GM13976 (cell line): ENCODE results near the gene ROBO1.
A peak's percentile ranks its signal among the peaks of the same experiment; 100 is the strongest.

Experiments
- DNase-seq: peaks from one replicate; pipeline ENCODE4 v3.0.0; 2012; ENCODE audit warnings: low spot score
- in situ Hi-C: fragments of 300-500 bp; cut with MboI; formaldehyde crosslinking; loops from one replicate; pipeline ENCODE4 v1.12.0; 2022; ENCODE audit warnings: low sequenced_read_pairs, mixed read lengths, inconsistent platforms; ENCODE audit not compliant: unreplicated experiment
- TF ChIP-seq, protein P1 (sequence below): IDR thresholded peaks from 2 replicates; pipeline ENCODE4 v1.5.1; 2012; ENCODE audit warnings: borderline replicate concordance, mild to moderate bottlenecking; ENCODE audit not compliant: insufficient read depth; ENCODE audit errors: extremely low read depth, missing control alignments, control extremely low read depth

Gene ROBO1

DNA sequence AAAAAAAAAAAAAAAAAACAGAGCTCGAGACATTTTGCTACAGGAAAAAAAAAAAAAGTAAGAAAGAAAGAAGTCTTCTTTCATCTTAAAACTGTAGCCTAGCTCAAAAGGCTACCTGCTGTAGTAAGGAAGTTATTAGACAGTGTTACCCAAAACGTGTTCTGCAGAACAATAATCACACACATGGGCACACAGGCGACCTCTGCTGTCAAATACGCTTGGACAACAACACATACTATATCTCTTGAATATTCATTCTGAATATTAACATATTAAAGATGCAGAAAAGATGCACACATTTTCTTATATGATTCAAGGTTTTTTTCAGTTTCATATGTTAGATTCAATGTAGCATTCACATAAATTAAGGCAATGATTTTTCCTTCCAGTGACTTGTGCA is 215.8 kb downstream of the ROBO1 start:
- TF ChIP-seq, protein P1, sequence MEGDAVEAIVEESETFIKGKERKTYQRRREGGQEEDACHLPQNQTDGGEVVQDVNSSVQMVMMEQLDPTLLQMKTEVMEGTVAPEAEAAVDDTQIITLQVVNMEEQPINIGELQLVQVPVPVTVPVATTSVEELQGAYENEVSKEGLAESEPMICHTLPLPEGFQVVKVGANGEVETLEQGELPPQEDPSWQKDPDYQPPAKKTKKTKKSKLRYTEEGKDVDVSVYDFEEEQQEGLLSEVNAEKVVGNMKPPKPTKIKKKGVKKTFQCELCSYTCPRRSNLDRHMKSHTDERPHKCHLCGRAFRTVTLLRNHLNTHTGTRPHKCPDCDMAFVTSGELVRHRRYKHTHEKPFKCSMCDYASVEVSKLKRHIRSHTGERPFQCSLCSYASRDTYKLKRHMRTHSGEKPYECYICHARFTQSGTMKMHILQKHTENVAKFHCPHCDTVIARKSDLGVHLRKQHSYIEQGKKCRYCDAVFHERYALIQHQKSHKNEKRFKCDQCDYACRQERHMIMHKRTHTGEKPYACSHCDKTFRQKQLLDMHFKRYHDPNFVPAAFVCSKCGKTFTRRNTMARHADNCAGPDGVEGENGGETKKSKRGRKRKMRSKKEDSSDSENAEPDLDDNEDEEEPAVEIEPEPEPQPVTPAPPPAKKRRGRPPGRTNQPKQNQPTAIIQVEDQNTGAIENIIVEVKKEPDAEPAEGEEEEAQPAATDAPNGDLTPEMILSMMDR = no peak
- in situ Hi-C loops = no loop called here
- DNase-seq = no peak

GRCh38 chr3:79551321-79551892 is 216.4 kb downstream of the ROBO1 start:
- TF ChIP-seq, protein P1 = no peak
- DNase-seq = no peak
- in situ Hi-C loops = no loop called here

DNA sequence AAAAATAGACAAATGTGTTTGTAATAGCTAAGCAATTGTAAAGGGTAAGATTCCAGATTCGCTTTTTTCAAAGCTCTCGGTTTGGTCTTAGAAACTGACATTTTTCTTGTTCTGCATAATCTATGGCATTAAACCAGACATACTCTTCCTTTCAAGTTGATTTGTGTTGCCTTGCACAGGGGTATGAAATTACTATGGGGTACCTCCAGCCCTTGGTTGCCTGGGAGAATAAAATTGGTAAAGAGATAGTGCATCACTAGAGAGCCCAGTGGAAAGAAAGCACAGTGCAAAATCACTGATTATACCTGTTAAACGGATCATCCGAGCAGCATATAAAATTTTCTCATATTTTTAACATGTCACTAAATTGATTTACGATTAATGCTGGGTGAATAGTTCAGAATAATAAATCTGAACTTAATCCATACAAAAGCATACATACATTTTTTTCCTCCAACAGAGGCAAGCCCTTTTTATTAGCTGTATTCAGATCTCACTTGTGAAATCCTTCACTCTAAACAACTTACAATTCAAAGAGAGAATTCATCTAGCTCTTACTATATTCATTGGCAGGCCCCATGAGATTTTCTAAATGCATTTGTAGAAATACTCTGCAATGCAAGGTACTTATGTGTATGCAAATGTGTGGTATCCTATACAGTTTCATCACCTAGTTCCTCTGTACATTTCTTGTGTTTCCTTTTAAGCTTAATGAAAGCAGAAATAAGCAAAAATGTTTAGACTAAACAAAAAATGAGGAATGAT is 224.4 kb downstream of the ROBO1 start:
- in situ Hi-C loops = no loop called here
- DNase-seq = no peak
- TF ChIP-seq, protein P1 = no peak

DNA sequence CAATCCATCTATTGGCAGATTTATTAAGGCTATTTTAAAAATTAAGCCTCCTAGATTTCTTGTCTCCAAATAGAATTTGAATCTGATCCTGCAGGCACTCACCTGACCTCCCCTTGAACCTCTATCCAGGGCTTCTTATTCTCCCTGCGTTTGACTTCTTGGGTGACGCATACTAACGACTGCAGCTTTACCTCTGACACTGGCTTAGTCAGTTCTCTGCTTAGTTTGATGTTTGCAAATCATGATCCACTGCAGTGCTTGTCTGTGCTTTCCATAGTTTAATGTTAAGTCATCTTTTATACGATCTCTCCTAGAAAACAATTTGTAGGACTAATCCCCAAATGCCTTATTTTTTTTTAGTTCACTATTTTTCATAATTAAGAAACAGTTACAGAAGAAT is 233.1 kb downstream of the ROBO1 start:
- no peak for DNase-seq
- in situ Hi-C loops = no loop called here
- TF ChIP-seq, protein P1 = no peak

DNA sequence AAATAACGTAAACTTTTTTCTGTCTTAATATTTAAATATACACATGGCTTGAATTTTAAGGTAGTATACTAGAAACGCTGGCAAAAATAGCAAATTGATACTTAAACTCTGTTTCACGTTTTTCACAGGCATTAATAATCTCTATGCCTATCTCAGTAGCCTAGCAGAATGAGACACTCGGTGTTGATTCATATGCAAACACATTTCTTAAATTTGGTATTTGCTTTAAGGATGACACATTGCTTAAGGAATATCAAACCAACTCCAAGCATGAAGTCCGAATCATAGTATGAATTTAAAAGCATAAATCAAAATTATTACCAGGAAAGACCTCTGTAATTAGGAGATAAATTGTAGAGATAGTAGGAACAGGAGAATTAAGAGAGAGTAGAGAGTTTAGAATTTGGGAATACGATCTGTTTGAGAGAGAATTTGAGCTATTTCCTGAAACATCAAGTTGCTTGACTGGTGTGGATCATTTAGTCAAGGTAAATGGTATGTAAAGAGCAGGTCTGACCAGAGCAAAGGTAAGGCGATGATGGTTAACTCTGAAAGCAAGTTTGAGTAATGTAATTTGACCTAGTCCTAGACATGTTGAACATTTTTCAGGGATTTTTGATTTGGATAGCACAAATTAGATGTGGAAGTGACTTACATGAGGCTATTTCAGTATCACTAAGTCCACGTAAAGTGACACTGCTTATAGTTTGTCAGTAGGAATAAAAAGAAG is 236.1 kb downstream of the ROBO1 start:
- no peak for DNase-seq
- in situ Hi-C loops = no loop called here
- TF ChIP-seq, protein P1 = no peak

- in situ Hi-C loops = no loop called here
- DNase-seq = no peak
These were observed 246.5 kb downstream of the ROBO1 start for GRCh38 chr3:79521221-79521848.

More at GRCh38 chr3:79521221-79521848, 246.5 kb downstream of the ROBO1 start:
- TF ChIP-seq, protein P1 = peak; percentile 25
